GM18505 (cell line): ENCODE data around the gene AFF4.
"Not testable (repeated sequence)": the region's sequence is repeated elsewhere in the genome, so short reads cannot be mapped to it uniquely, and the experiment has no call there.

ENCODE experiments used
- ATAC-seq: cut with Tn5 transposase; IDR thresholded peaks from one replicate; pipeline ENCODE4 v1.9.1; 2021; ENCODE audit not compliant: unreplicated experiment
- POLR2A ChIP-seq: IDR thresholded peaks from 4 replicates; pipeline ENCODE4 v1.6.1; 2011; ENCODE audit warnings: borderline replicate concordance; ENCODE audit not compliant: insufficient read depth, insufficient read length; ENCODE audit errors: extremely low read depth

Gene AFF4

GRCh38 chr5:132963171-132964104 is at the start of gene AFF4:
Gene AFF4 (minus strand): TSS chr5:132963634. CDS start chr5:132937189, 26,445 bp downstream.
- peak; percentile 94 for ATAC-seq

GRCh38 chr5:133008455-133008854 is 45.0 kb upstream of the AFF4 start:
- not testable (repeated sequence) for ATAC-seq

More at GRCh38 chr5:132963171-132964104, at the start of gene AFF4:
- TF ChIP-seq POLR2A: peak; percentile 89

- ATAC-seq: no peak
- no peak for TF ChIP-seq POLR2A
Observed at GRCh38 chr5:133006653-133007052, 43.2 kb upstream of the AFF4 start.

GRCh38 chr5:132999246-132999645 is 35.8 kb upstream of the AFF4 start:
- TF ChIP-seq POLR2A: no peak
- no peak for ATAC-seq

- no peak for ATAC-seq
Observed at GRCh38 chr5:132998556-132998955, 35.1 kb upstream of the AFF4 start.

GRCh38 chr5:132996307-132996706 is 32.9 kb upstream of the AFF4 start:
- ATAC-seq: no peak
- TF ChIP-seq POLR2A: no peak

More at GRCh38 chr5:132998556-132998955, 35.1 kb upstream of the AFF4 start:
- no peak for TF ChIP-seq POLR2A

- no peak for TF ChIP-seq POLR2A
Observed at GRCh38 chr5:132987531-132988408, 24.3 kb upstream of the AFF4 start.

GRCh38 chr5:132982971-132983370 is 19.5 kb upstream of the AFF4 start:
- not testable (repeated sequence) for ATAC-seq

More at GRCh38 chr5:132987531-132988408, 24.3 kb upstream of the AFF4 start:
- ATAC-seq: no peak

- ATAC-seq: no peak
- no peak for TF ChIP-seq POLR2A
Observed at GRCh38 chr5:132981288-132981687, 17.9 kb upstream of the AFF4 start.

- no peak for ATAC-seq
- TF ChIP-seq POLR2A: no peak
Observed at GRCh38 chr5:132979976-132980375, 16.5 kb upstream of the AFF4 start.

- no peak for TF ChIP-seq POLR2A
- ATAC-seq: no peak
Observed at GRCh38 chr5:132979367-132979940, 16.0 kb upstream of the AFF4 start.

- TF ChIP-seq POLR2A: no peak
- no peak for ATAC-seq
Observed at GRCh38 chr5:132976852-132977251, 13.4 kb upstream of the AFF4 start.

GRCh38 chr5:132972436-132972828 is 9.0 kb upstream of the AFF4 start:
- not testable (repeated sequence) for ATAC-seq

GRCh38 chr5:132971483-132972435 is 8.3 kb upstream of the AFF4 start:
- TF ChIP-seq POLR2A: no peak
- ATAC-seq: no peak
